GM23338 (cell line): Measurements from ENCODE around the gene PPP1R16B.

ENCODE experiments used
- CREB1 ChIP-seq: fragments of 250-450 bp; sonication (Bioruptor Pico); IDR thresholded peaks from 2 replicates; pipeline ENCODE4 v1.5.0; 2020; ENCODE audit warnings: low read depth, mild to moderate bottlenecking, moderate library complexity
- CTCF ChIP-seq, 2 experiments: fragments of 200-600 bp in 1 of 2; sonication (generic) in 1 of 2; conservative IDR thresholded peaks; 2 replicates each; pipeline versions ENCODE4 v1.5.1 to v1.6.1; 2016 to 2017; ENCODE audit warnings: antibody characterized with exemption in 2 of 2, low read depth in 2 of 2, mild to moderate bottlenecking in 2 of 2, moderate library complexity in 1 of 2
- ETS1 ChIP-seq: IDR thresholded peaks from 2 replicates; pipeline ENCODE4 v1.6.1; 2016; ENCODE audit warnings: antibody characterized with exemption
- EZH2 ChIP-seq: fragments of 200-600 bp; sonication (generic); IDR thresholded peaks from one replicate; pipeline ENCODE4 v1.8.0; 2017; ENCODE audit warnings: antibody characterized with exemption, mild to moderate bottlenecking, low read depth; ENCODE audit not compliant: unreplicated experiment
- EZH2phosphoT487 ChIP-seq: fragments of 200-600 bp; sonication (generic); IDR thresholded peaks from one replicate; pipeline ENCODE4 v1.8.1; 2018; ENCODE audit warnings: antibody characterized with exemption; ENCODE audit not compliant: unreplicated experiment
- POLR2AphosphoS5 ChIP-seq: IDR thresholded peaks from 2 replicates; pipeline ENCODE4 v1.6.1; 2016; ENCODE audit warnings: antibody characterized with exemption, low read depth
- REST ChIP-seq: IDR thresholded peaks from one replicate; pipeline ENCODE4 v1.6.1; 2018; ENCODE audit warnings: antibody characterized with exemption; ENCODE audit not compliant: unreplicated experiment
- STAT1 ChIP-seq: IDR thresholded peaks from one replicate; pipeline ENCODE4 v1.6.1; 2016; ENCODE audit warnings: antibody characterized with exemption; ENCODE audit not compliant: unreplicated experiment

- TF ChIP-seq CTCF (conservative IDR thresholded peaks at IDR 0.05; ENCODE audit: low read depth in 2 of 2) (no peak), POLR2AphosphoS5 (no peak), EZH2 (no peak), ETS1 (no peak), REST (no peak), EZH2phosphoT487 (no peak), CREB1 (CRISPR knock-in tag) (no peak), STAT1 (no peak)
Observed at GRCh38 chr20:38809942-38810341, 4.4 kb downstream of the PPP1R16B start.
